ENCODE results near the gene MMP24OS. TPM values are rescaled to one million over a fixed set of nuclear protein-coding genes. Genes with fewer than 3 reads are reported as not detected.

Gene MMP24OS
- total and polyA plus RNA-seq, 2 donors (not counting 1 experiment from before 2014, with no cell fraction given) = 36.3 to 57.0 TPM

- CTCF ChIA-PET = interaction anchor here (0.6 to 2.4 kb wide), 10 partner anchors 9 to 1785 kb away, joined by 3 to 9 read pairs (median 4); no protein-coding TSS in a partner anchor
- no peaks in the 10 kb centered on the region for H3K27me3 Mint-ChIP-seq
Measured at GRCh38 chr20:35307666-35308653, 30.0 kb upstream of the MMP24OS start.

More at GRCh38 chr20:35307666-35308653, 30.0 kb upstream of the MMP24OS start:
- TF ChIP-seq EZH2 (IDR thresholded peaks at IDR 0.05; ENCODE audit: borderline replicate concordance, insufficient read depth, low read depth, low read length, poor library complexity, severe bottlenecking) (no peak), CTCF (IDR thresholded peaks at IDR 0.05) (no peak)
- DNase-seq (no peak), ATAC-seq (ENCODE audit: low read depth) (no peak)
- Histone ChIP-seq H3K36me3 (replicated peaks in 1 of 2; ENCODE audit: control extremely low read depth in 1 of 2, control insufficient read depth in 1 of 2, extremely low read depth in 1 of 2, insufficient read depth in 2 of 2, low read length in 1 of 2) (peaks cover 0 to 7% of the 10 kb centered on the region in 2 experiments), H4K20me1 (ENCODE audit: control insufficient read depth, insufficient read depth, low read length, poor library complexity, severe bottlenecking) (no peaks in the 10 kb centered on the region), H3K4me3 (ENCODE audit: control extremely low read depth in 1 of 5, extremely low read depth in 1 of 5, insufficient read depth in 1 of 5, low read depth in 2 of 5, low read length in 4 of 5) (no peak overlapping the region), H3K9ac (ENCODE audit: low read length) (no peak overlapping the region), H3K9me3 (ENCODE audit: control extremely low read depth in 1 of 3, control insufficient read depth in 2 of 3, insufficient read depth in 1 of 3, low read length in 2 of 3) (no peaks in the 10 kb centered on the region), H3K27ac (ENCODE audit: low read length in 2 of 2) (no peak overlapping the region), H2AFZ (ENCODE audit: insufficient read depth, low read depth, low read length, poor library complexity, severe bottlenecking) (no peak overlapping the region), H3K4me1 (ENCODE audit: control insufficient read depth in 2 of 2, insufficient read depth in 2 of 2, low read length in 2 of 2) (peaks cover 0 to 7% of the 10 kb centered on the region in 2 donors), H3K4me2 (replicated peaks; ENCODE audit: low read depth, low read length, poor library complexity, severe bottlenecking) (no peak overlapping the region), H3K79me2 (ENCODE audit: control insufficient read depth, insufficient read depth, low read length) (no peaks in the 10 kb centered on the region), H3K27me3 (replicated peaks in 1 of 4; ENCODE audit: control extremely low read depth in 1 of 4, control insufficient read depth in 3 of 4, insufficient read depth in 4 of 4, low read length in 3 of 4) (no peaks in the 10 kb centered on the region)
- Mint-ChIP-seq H3K4me3 (no peak overlapping the region), H3K27ac (no peak overlapping the region), H3K4me1 (peaks cover 5% of the 10 kb centered on the region), H3K9me3 (ENCODE audit: insufficient read depth) (no peaks in the 10 kb centered on the region)
- WGBS (ENCODE audit: insufficient coverage) = 95% methylated on average over 8 of the region's 13 CpGs
- POLR2A ChIA-PET = no interaction called here
- intact Hi-C loops (cut with micrococcal nuclease) = loop anchor here (10.0 kb wide), 1 partner anchor 473 kb away; no protein-coding TSS in a partner anchor

Measured in B cell (primary cell).